A673 (cell line): Measurements from ENCODE around the gene UNC13D. TPM values are rescaled to one million over a fixed set of nuclear protein-coding genes. Genes with fewer than 3 reads are reported as not detected.

ENCODE experiments used
- BruUV-seq: library from RNA; stranded (reverse); fragments of 400-500 nt; replicated peaks from 2 replicates; lab custom pipeline; 2021; lab: Mats Ljungman, UMichigan
- CTCF ChIA-PET: fragments of 300-600 bp; sonication (Branson Sonifier 250); formaldehyde crosslinking; loops from one replicate; lab custom pipeline; 2022; ENCODE audit warnings: antibody characterized with exemption; lab: Charles Lee
- POLR2A ChIA-PET: fragments of 300-600 bp; sonication (Branson Sonifier 250); formaldehyde crosslinking; loops from one replicate; lab custom pipeline; 2022; ENCODE audit warnings: antibody characterized with exemption; ENCODE audit not compliant: low non-redundant PET; lab: Charles Lee
- DNase-seq: peaks from one replicate; pipeline ENCODE4 v3.0.0-alpha.2; 2015; ENCODE audit warnings: low spot score
- H3K27ac ChIP-seq: fragments of 200-600 bp; sonication (generic); 2 replicates; pipeline ENCODE4 v1.5.1; 2016; ENCODE audit warnings: mixed run types, low read depth, mild to moderate bottlenecking, mixed read lengths, antibody characterized with exemption, low read length; ENCODE audit not compliant: poor library complexity, severe bottlenecking
- H3K27me3 ChIP-seq: fragments of 200-600 bp; sonication (generic); replicated peaks from 2 replicates; pipeline ENCODE4 v1.6.1; 2017; ENCODE audit warnings: mixed run types, low read depth, mild to moderate bottlenecking, mixed read lengths, antibody characterized with exemption, low read length; ENCODE audit not compliant: insufficient read depth, poor library complexity
- H3K36me3 ChIP-seq: fragments of 200-600 bp; sonication (generic); 2 replicates; pipeline ENCODE4 v1.6.1; 2016; ENCODE audit warnings: mixed run types, mild to moderate bottlenecking, mixed read lengths, antibody characterized with exemption, low read length; ENCODE audit not compliant: insufficient read depth, poor library complexity, severe bottlenecking
- H3K4me1 ChIP-seq: fragments of 200-600 bp; sonication (generic); 2 replicates; pipeline ENCODE4 v1.6.1; 2017; ENCODE audit warnings: mixed run types, mild to moderate bottlenecking, mixed read lengths, antibody characterized with exemption, low read length; ENCODE audit not compliant: insufficient read depth, poor library complexity, severe bottlenecking
- H3K4me3 ChIP-seq: fragments of 200-600 bp; sonication (generic); 2 replicates; pipeline ENCODE4 v1.5.1; 2016; ENCODE audit warnings: low read depth, mixed run types, mild to moderate bottlenecking, mixed read lengths, low read length; ENCODE audit not compliant: poor library complexity, severe bottlenecking
- H3K9me3 ChIP-seq: fragments of 200-600 bp; sonication (generic); 2 replicates; pipeline ENCODE4 v1.6.1; 2016; ENCODE audit warnings: mixed run types, low read depth, mild to moderate bottlenecking, mixed read lengths, antibody characterized with exemption, low read length; ENCODE audit not compliant: poor library complexity, severe bottlenecking
- CTCF ChIP-seq: fragments of 300-800, 200-600 bp; sonication (generic); conservative IDR thresholded peaks from 2 replicates; pipeline ENCODE4 v1.5.1; 2017; ENCODE audit warnings: low read depth, mild to moderate bottlenecking, antibody characterized with exemption, low read length, moderate library complexity, mixed read lengths
- EZH2 ChIP-seq: fragments of 200-600 bp; sonication (generic); IDR thresholded peaks from 2 replicates; pipeline ENCODE4 v1.6.1; 2017; ENCODE audit warnings: borderline replicate concordance, low read depth, mild to moderate bottlenecking, mixed read lengths, antibody characterized with exemption, low read length; ENCODE audit not compliant: poor library complexity, severe bottlenecking
- intact Hi-C: fragments of 100-400 bp; cut with micrococcal nuclease; formaldehyde crosslinking; loops from one replicate; pipeline ENCODE4 v1.10.0; 2022; ENCODE audit not compliant: unreplicated experiment
- total RNA-seq: library from RNA; stranded (reverse); gene quantifications from 2 replicates; pipeline ENCODE4 v1.2.3, GENCODE V29; 2021

Gene UNC13D
- total RNA-seq, 1 experiment from 2014 or later, result 0.37 TPM

GRCh38 chr17:75795820-75796607, 48.2 kb downstream of the UNC13D start:
- intact Hi-C loops, result no loop called here
- no peak overlapping the region for H3K4me3 ChIP-seq
- POLR2A ChIA-PET, result interaction anchor here (0.8 kb wide), 1 partner anchor 25 kb away, joined by 4 read pairs; no protein-coding TSS in a partner anchor
- CTCF ChIA-PET, result interaction anchor here (0.6 to 1.2 kb wide), 3 partner anchors 13 to 39 kb away, joined by 5 to 7 read pairs (median 7); no protein-coding TSS in a partner anchor
- H3K27me3 ChIP-seq, result no peaks in the 10 kb centered on the region
- BruUV-seq, result no TSS peak
- no peaks in the 10 kb centered on the region for H3K9me3 ChIP-seq
- DNase-seq, result no peak
- no peaks in the 10 kb centered on the region for H3K4me1 ChIP-seq
- no peak for TF ChIP-seq CTCF
- TF ChIP-seq EZH2, result no peak
- H3K36me3 ChIP-seq, result peaks cover 37% of the 10 kb centered on the region
- no peak overlapping the region for H3K27ac ChIP-seq

- intact Hi-C loops, result no loop called here
- Histone ChIP-seq H3K27ac (no peak overlapping the region), H3K27me3 (no peaks in the 10 kb centered on the region), H3K4me1 (no peaks in the 10 kb centered on the region), H3K36me3 (peaks cover 27% of the 10 kb centered on the region), H3K4me3 (no peak overlapping the region), H3K9me3 (no peaks in the 10 kb centered on the region)
- POLR2A ChIA-PET, result no interaction called here
- no peak for TF ChIP-seq EZH2
- no peak for TF ChIP-seq CTCF
- DNase-seq, result no peak
- no TSS peak for BruUV-seq
- CTCF ChIA-PET, result no interaction called here
Observed at GRCh38 chr17:75793460-75793859, 50.7 kb downstream of the UNC13D start.

- no TSS peak for BruUV-seq
- Histone ChIP-seq H3K4me3 (no peak overlapping the region), H3K36me3 (peaks cover 12% of the 10 kb centered on the region), H3K9me3 (no peaks in the 10 kb centered on the region), H3K27ac (no peak overlapping the region), H3K27me3 (no peaks in the 10 kb centered on the region), H3K4me1 (peaks cover 3% of the 10 kb centered on the region)
- TF ChIP-seq EZH2, result no peak
- TF ChIP-seq CTCF, result no peak
- ChIA-PET POLR2A (interaction anchor here (0.7 to 0.8 kb wide), 2 partner anchors 11 to 42 kb away, joined by 3 read pairs; no protein-coding TSS in a partner anchor), CTCF (interaction anchor here (0.5 kb wide), 1 partner anchor 92 kb away, joined by 3 read pairs; no protein-coding TSS in a partner anchor)
- no peak for DNase-seq
- intact Hi-C loops, result no loop called here
Observed at GRCh38 chr17:75791254-75791653, 53.0 kb downstream of the UNC13D start.
